ENCODE results near the gene DIP2B. TPM values are rescaled to one million over a fixed set of nuclear protein-coding genes. Genes with fewer than 3 reads are reported as not detected.

The DIP2B gene
- polyA plus RNA-seq, 1 donor from 2014 or later = 44.0 TPM

DNA sequence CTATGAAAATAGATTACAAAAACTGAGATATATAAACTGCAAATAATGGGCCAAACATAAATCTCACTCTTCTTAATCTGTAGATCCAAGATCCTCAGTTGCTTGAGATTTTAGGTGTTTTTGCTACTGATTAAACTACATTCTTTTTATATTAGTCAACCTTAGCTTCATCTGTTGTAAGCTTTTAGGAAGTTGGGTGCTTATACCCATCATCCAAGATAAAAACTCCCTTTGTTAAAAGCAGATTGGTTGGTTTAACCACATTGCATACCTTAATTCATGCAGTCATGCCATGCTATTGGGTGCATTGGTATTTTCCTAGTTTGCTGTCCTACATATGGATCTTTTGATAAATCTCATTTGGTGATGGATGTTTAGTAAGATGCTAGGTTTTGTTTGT, 46.2 kb upstream of the DIP2B start:
- no peaks in the 10 kb centered on the region for H3K9me3 ChIP-seq (ENCODE audit: low read length)
- H3K27ac ChIP-seq (ENCODE audit: low read length) = no peak overlapping the region
- H4K20me1 ChIP-seq (ENCODE audit: insufficient read depth) = no peaks in the 10 kb centered on the region
- TF ChIP-seq TAF1 (IDR thresholded peaks at IDR 0.05; ENCODE audit: low read depth) = no peak
- no peak for TF ChIP-seq SMC3 (conservative IDR thresholded peaks at IDR 0.05; ENCODE audit: poor library complexity)
- no peak for TF ChIP-seq RAD21 (conservative IDR thresholded peaks at IDR 0.05)
- TF ChIP-seq, protein P1, sequence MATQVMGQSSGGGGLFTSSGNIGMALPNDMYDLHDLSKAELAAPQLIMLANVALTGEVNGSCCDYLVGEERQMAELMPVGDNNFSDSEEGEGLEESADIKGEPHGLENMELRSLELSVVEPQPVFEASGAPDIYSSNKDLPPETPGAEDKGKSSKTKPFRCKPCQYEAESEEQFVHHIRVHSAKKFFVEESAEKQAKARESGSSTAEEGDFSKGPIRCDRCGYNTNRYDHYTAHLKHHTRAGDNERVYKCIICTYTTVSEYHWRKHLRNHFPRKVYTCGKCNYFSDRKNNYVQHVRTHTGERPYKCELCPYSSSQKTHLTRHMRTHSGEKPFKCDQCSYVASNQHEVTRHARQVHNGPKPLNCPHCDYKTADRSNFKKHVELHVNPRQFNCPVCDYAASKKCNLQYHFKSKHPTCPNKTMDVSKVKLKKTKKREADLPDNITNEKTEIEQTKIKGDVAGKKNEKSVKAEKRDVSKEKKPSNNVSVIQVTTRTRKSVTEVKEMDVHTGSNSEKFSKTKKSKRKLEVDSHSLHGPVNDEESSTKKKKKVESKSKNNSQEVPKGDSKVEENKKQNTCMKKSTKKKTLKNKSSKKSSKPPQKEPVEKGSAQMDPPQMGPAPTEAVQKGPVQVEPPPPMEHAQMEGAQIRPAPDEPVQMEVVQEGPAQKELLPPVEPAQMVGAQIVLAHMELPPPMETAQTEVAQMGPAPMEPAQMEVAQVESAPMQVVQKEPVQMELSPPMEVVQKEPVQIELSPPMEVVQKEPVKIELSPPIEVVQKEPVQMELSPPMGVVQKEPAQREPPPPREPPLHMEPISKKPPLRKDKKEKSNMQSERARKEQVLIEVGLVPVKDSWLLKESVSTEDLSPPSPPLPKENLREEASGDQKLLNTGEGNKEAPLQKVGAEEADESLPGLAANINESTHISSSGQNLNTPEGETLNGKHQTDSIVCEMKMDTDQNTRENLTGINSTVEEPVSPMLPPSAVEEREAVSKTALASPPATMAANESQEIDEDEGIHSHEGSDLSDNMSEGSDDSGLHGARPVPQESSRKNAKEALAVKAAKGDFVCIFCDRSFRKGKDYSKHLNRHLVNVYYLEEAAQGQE (IDR thresholded peaks at IDR 0.05; ENCODE audit: borderline replicate concordance) = no peak
- TF ChIP-seq, protein P2, sequence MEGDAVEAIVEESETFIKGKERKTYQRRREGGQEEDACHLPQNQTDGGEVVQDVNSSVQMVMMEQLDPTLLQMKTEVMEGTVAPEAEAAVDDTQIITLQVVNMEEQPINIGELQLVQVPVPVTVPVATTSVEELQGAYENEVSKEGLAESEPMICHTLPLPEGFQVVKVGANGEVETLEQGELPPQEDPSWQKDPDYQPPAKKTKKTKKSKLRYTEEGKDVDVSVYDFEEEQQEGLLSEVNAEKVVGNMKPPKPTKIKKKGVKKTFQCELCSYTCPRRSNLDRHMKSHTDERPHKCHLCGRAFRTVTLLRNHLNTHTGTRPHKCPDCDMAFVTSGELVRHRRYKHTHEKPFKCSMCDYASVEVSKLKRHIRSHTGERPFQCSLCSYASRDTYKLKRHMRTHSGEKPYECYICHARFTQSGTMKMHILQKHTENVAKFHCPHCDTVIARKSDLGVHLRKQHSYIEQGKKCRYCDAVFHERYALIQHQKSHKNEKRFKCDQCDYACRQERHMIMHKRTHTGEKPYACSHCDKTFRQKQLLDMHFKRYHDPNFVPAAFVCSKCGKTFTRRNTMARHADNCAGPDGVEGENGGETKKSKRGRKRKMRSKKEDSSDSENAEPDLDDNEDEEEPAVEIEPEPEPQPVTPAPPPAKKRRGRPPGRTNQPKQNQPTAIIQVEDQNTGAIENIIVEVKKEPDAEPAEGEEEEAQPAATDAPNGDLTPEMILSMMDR (IDR thresholded peaks at IDR 0.05; ENCODE audit: poor library complexity, severe bottlenecking) = no peak
- TF ChIP-seq EZH2 (IDR thresholded peaks at IDR 0.05; ENCODE audit: borderline replicate concordance, insufficient read depth, low read length, poor library complexity, severe bottlenecking) = no peak
- TF ChIP-seq MXI1 (conservative IDR thresholded peaks at IDR 0.05; ENCODE audit: poor library complexity, severe bottlenecking) = no peak
- no peak for TF ChIP-seq POLR2AphosphoS5 (IDR thresholded peaks at IDR 0.05)
- TF ChIP-seq EP300 (conservative IDR thresholded peaks at IDR 0.05; ENCODE audit: poor library complexity, severe bottlenecking) = no peak
- no peaks in the 10 kb centered on the region for H3K36me3 ChIP-seq (ENCODE audit: insufficient read depth, low read length)
- no peaks in the 10 kb centered on the region for H3K79me2 ChIP-seq (replicated peaks; ENCODE audit: insufficient read depth, low read length)
- no peaks in the 10 kb centered on the region for H3K27me3 ChIP-seq (ENCODE audit: insufficient read depth, low read depth, low read length)
- no peaks in the 10 kb centered on the region for H3K9me2 ChIP-seq (ENCODE audit: insufficient read depth, low read length)
- no peak overlapping the region for H3K4me3 ChIP-seq (ENCODE audit: low read length)
- H3K9ac ChIP-seq (ENCODE audit: low read length) = no peak overlapping the region
- no peak overlapping the region for H3K4me2 ChIP-seq (ENCODE audit: low read length)
- H3F3A ChIP-seq (ENCODE audit: insufficient read depth, low read length, poor library complexity, severe bottlenecking) = no peaks in the 10 kb centered on the region
- H2AFZ ChIP-seq (ENCODE audit: low read depth, low read length) = no peak overlapping the region

DNA sequence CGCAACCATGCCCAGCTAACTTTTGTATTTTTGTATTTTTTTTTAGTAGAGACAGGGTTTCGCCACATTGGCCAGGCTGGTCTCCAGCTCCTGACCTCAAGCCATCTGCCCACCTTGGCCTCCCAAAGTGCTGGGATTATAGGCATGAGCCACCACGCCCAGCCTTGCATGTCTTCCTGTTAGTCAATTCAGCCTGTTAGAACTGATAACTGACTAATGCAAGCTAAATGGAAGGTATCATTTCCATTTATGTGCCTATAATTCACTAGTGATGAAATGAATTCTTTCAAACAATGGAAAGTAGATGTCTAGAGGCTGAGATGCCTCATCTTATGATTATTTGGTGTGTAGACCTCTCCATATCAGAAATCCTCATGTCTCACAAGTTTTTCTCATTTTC, 37.3 kb upstream of the DIP2B start:
- Histone ChIP-seq H3K4me3 (ENCODE audit: low read length) (no peak overlapping the region), H3K9me3 (ENCODE audit: low read length) (no peaks in the 10 kb centered on the region), H3K9ac (ENCODE audit: low read length) (no peak overlapping the region), H3F3A (ENCODE audit: insufficient read depth, low read length, poor library complexity, severe bottlenecking) (no peaks in the 10 kb centered on the region), H2AFZ (ENCODE audit: low read depth, low read length) (no peak overlapping the region), H3K27me3 (ENCODE audit: insufficient read depth, low read depth, low read length) (no peaks in the 10 kb centered on the region), H3K27ac (ENCODE audit: low read length) (no peak overlapping the region), H3K4me2 (ENCODE audit: low read length) (no peak overlapping the region), H3K9me2 (ENCODE audit: insufficient read depth, low read length) (no peaks in the 10 kb centered on the region), H3K36me3 (ENCODE audit: insufficient read depth, low read length) (peaks cover 3% of the 10 kb centered on the region), H3K79me2 (replicated peaks; ENCODE audit: insufficient read depth, low read length) (no peaks in the 10 kb centered on the region), H4K20me1 (ENCODE audit: insufficient read depth) (no peaks in the 10 kb centered on the region)
- TF ChIP-seq EZH2 (IDR thresholded peaks at IDR 0.05; ENCODE audit: borderline replicate concordance, insufficient read depth, low read length, poor library complexity, severe bottlenecking) = no peak
- TF ChIP-seq POLR2AphosphoS5 (IDR thresholded peaks at IDR 0.05) = no peak
- TF ChIP-seq, protein P2 (IDR thresholded peaks at IDR 0.05; ENCODE audit: poor library complexity, severe bottlenecking) = no peak
- TF ChIP-seq SMC3 (conservative IDR thresholded peaks at IDR 0.05; ENCODE audit: poor library complexity) = no peak

All from neural cell (in vitro differentiated cells).